AG04449 (cell line): ENCODE data around the gene RHOB.

ENCODE experiments used
- CTCF ChIA-PET: fragments of 350-600 bp; formaldehyde crosslinking; extraction: SDS; loops from one replicate; lab custom pipeline; 2021; ENCODE audit warnings: antibody characterized with exemption; lab: Yijun Ruan, JAX
- POLR2A ChIA-PET: fragments of 400-600, 350-600 bp; formaldehyde crosslinking; extraction: SDS; loops from one replicate; lab custom pipeline; 2020; ENCODE audit warnings: antibody characterized with exemption, inconsistent platforms; lab: Yijun Ruan, JAX
- DNase-seq: peaks from one replicate; pipeline ENCODE4 v3.0.0-alpha.2; 2010; ENCODE audit warnings: low read depth, low spot score
- H3K4me3 ChIP-seq: 2 replicates; pipeline ENCODE4 v1.5.1; 2011; ENCODE audit warnings: low read depth, mild to moderate bottlenecking, control low read depth, low read length
- CTCF ChIP-seq: IDR thresholded peaks from one replicate; pipeline ENCODE4 v1.5.1; 2011; ENCODE audit warnings: mild to moderate bottlenecking, moderate library complexity, low read length, control low read depth, inconsistent platforms; ENCODE audit not compliant: insufficient read depth; ENCODE audit errors: missing control alignments

RHOB gene

GRCh38 chr2:20448246-20448976, 1.5 kb downstream of the RHOB start:
- CTCF ChIA-PET, result interaction anchor here (0.6 to 10.6 kb wide), 14 partner anchors 9 to 201 kb away, joined by 3 to 394 read pairs (median 4); partner anchors contain the start of gene HS1BP3
- H3K4me3 ChIP-seq, result peak overlapping the region; percentile 89
- POLR2A ChIA-PET, result interaction anchor here (0.6 to 4.9 kb wide), 26 partner anchors 9 to 202 kb away, joined by 3 to 113 read pairs (median 23); partner anchors contain the start of gene HS1BP3
- TF ChIP-seq CTCF, result no peak
- no peak for DNase-seq

DNA sequence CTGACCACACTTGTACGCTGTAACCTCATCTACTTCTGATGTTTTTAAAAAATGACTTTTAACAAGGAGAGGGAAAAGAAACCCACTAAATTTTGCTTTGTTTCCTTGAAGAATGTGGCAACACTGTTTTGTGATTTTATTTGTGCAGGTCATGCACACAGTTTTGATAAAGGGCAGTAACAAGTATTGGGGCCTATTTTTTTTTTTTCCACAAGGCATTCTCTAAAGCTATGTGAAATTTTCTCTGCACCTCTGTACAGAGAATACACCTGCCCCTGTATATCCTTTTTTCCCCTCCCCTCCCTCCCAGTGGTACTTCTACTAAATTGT, 2.1 kb downstream of the RHOB start:
- DNase-seq, result no peak
- ChIA-PET POLR2A (interaction anchor here (0.8 to 4.9 kb wide), 16 partner anchors 8 to 201 kb away, joined by 3 to 113 read pairs (median 32); partner anchors contain the start of gene HS1BP3), CTCF (interaction anchor here (1.2 to 10.6 kb wide), 9 partner anchors 10 to 200 kb away, joined by 3 to 394 read pairs (median 7); partner anchors contain the start of gene HS1BP3)
- no peak for TF ChIP-seq CTCF
- H3K4me3 ChIP-seq, result peak overlapping the region; percentile 89

DNA sequence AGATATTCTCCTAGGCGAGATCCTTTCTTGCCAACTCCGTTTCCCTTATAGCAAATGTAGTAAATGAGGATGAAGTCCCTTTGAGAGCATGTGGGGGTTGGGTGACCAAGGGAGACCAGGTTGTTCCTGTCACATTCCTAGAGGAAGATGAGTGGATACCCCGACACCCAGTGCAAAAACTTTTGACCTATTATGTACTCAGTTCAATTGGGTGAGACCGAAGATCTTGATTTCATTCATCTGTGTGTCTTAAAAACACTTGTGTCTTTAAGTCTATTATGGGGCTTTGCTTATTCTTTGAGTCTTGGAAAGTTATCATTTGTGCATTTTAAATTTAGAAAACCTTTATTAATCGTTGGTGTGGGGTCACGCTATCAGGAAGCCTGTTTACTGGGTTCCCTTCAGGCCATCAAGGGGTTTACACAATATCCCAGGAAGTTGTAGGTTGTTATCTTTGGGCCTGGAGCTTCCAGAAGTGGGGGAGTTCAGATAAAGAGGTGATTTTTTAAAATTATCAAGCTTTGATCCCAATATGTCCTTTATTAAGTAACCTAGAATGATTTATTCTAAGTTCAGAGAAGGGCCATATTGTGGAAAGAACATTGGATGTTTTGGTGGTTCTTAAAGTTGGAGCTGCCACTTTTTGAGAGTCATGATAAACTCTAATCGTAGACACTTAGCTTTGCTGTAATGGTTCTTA, 2.8 kb downstream of the RHOB start:
- POLR2A ChIA-PET, result interaction anchor here (0.5 to 4.9 kb wide), 12 partner anchors 9 to 200 kb away, joined by 3 to 113 read pairs (median 4); no protein-coding TSS in a partner anchor
- CTCF ChIA-PET, result interaction anchor here (0.6 to 10.6 kb wide), 14 partner anchors 9 to 199 kb away, joined by 3 to 394 read pairs (median 6); partner anchors contain the start of gene HS1BP3
- peak overlapping the region; percentile 89 for H3K4me3 ChIP-seq
- no peak for TF ChIP-seq CTCF
- no peak for DNase-seq

DNA sequence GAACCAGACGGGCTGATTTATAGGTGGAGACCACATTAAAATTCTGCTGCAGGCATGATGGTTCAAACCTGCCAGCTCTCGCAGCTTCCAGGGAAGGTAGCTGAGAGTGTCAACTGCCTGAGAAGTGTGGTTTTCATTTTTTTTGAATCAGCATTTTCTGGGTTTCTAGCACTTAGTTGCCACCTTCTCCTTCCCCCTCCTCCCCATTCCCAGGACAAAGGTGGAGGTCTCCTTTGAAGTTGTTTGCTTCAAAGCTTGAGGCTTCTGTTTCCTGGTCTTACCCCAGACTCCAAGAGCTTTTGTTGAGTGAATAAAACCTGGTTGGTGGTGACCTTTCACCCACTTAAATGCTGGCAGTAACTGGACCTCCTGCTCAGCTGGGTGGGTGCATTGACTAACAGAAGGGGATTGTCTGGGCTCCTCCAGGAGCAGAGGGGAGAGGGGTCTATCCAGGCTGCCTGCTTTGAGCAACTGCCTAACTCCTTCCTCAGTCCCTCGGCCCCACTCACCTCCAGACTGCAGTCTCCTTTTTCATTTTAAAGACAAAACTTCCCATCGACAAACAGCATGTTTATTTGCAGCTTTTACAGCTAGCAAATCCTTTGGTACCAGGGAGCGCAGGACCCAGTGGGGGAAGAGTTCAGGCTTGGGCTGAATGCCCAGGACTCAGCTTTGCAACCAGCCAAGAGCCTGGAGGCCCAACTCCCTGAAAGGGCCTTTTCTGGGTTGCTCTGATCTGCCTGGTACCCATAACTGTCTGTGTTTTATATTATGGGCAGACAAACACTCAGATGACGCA, 3.5 kb downstream of the RHOB start:
- peak overlapping the region; percentile 89 for H3K4me3 ChIP-seq
- TF ChIP-seq CTCF, result no peak
- DNase-seq, result peak; percentile 74
- ChIA-PET CTCF (interaction anchor here (0.9 to 10.6 kb wide), 12 partner anchors 10 to 199 kb away, joined by 3 to 394 read pairs (median 6); partner anchors contain the start of gene HS1BP3), POLR2A (interaction anchor here (0.5 to 4.9 kb wide), 9 partner anchors 9 to 199 kb away, joined by 3 to 46 read pairs (median 4); no protein-coding TSS in a partner anchor)

DNA sequence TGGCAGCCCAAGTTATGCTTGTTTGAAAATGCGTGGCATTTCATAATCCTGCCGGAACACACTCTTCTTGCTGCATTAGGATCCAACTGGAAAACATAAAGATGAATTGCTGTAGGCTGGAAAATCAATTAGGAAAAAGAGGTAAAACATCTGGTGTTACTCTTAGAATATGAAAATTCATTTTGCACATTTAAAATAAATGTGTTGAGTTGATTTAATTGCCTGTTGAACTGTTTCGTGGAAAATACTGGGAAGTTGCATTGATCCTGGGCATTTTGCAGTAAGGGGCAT, 4.1 kb downstream of the RHOB start:
- TF ChIP-seq CTCF, result no peak
- H3K4me3 ChIP-seq, result no peak overlapping the region; the same call in 1 of the 2 replicates
- CTCF ChIA-PET, result interaction anchor here (1.0 to 10.6 kb wide), 7 partner anchors 10 to 198 kb away, joined by 3 to 394 read pairs (median 5); partner anchors contain the start of gene HS1BP3
- no peak for DNase-seq
- POLR2A ChIA-PET, result interaction anchor here (0.6 to 4.9 kb wide), 4 partner anchors 127 to 185 kb away, joined by 3 to 39 read pairs (median 4); no protein-coding TSS in a partner anchor
